Ishikawa (cell line): ENCODE data around the gene FOXC1.

Source experiments
- CEBPB ChIP-seq: IDR thresholded peaks from 2 replicates; pipeline ENCODE4 v1.6.1; 2012
- CREB1 ChIP-seq: IDR thresholded peaks from 2 replicates; pipeline ENCODE4 v1.6.1; 2012; ENCODE audit warnings: low read depth
- EGR1 ChIP-seq: IDR thresholded peaks from 2 replicates; pipeline ENCODE4 v1.6.1; 2012
- EP300 ChIP-seq: IDR thresholded peaks from 2 replicates; pipeline ENCODE4 v1.6.1; 2012; ENCODE audit warnings: borderline replicate concordance
- FOXM1 ChIP-seq: IDR thresholded peaks from 2 replicates; pipeline ENCODE4 v1.6.1; 2012; ENCODE audit warnings: low read depth, borderline replicate concordance
- MAX ChIP-seq: IDR thresholded peaks from 2 replicates; pipeline ENCODE4 v1.6.1; 2012
- NFIC ChIP-seq: IDR thresholded peaks from 2 replicates; pipeline ENCODE4 v1.6.1; 2012
- RAD21 ChIP-seq: IDR thresholded peaks from 2 replicates; pipeline ENCODE4 v1.6.1; 2012; ENCODE audit warnings: low read depth
- REST ChIP-seq: IDR thresholded peaks from 2 replicates; pipeline ENCODE4 v1.6.1; 2012; ENCODE audit warnings: low read depth, mild to moderate bottlenecking
- TAF1 ChIP-seq: IDR thresholded peaks from 2 replicates; pipeline ENCODE4 v1.6.1; 2012; ENCODE audit warnings: low read depth, mild to moderate bottlenecking
- TCF12 ChIP-seq: IDR thresholded peaks from 2 replicates; pipeline ENCODE4 v1.6.1; 2012; ENCODE audit warnings: low read depth
- TEAD4 ChIP-seq: IDR thresholded peaks from 2 replicates; pipeline ENCODE4 v1.6.1; 2012
- USF1 ChIP-seq: IDR thresholded peaks from 2 replicates; pipeline ENCODE4 v1.6.1; 2012
- YY1 ChIP-seq: IDR thresholded peaks from 2 replicates; pipeline ENCODE4 v1.6.1; 2012; ENCODE audit warnings: low read depth
- ZBTB7A ChIP-seq: IDR thresholded peaks from 2 replicates; pipeline ENCODE4 v1.6.1; 2012; ENCODE audit warnings: low read depth

Gene FOXC1

GRCh38 chr6:1622851-1623768 lies 13.4 kb downstream of the FOXC1 start:
- TF ChIP-seq CREB1, result no peak

- TF ChIP-seq REST, result no peak
- no peak for TF ChIP-seq TEAD4
- TF ChIP-seq EGR1, result no peak
- TF ChIP-seq RAD21, result no peak
- no peak for TF ChIP-seq MAX
- TF ChIP-seq CREB1, result no peak
- no peak for TF ChIP-seq TCF12
- TF ChIP-seq CEBPB, result no peak
- TF ChIP-seq TAF1, result no peak
- TF ChIP-seq USF1, result no peak
- TF ChIP-seq YY1, result no peak
- no peak for TF ChIP-seq EP300
- no peak for TF ChIP-seq ZBTB7A
- no peak for TF ChIP-seq FOXM1
- no peak for TF ChIP-seq NFIC
Observed at GRCh38 chr6:1623769-1624057, 14.0 kb downstream of the FOXC1 start.

- TF ChIP-seq YY1 (no peak), TEAD4 (no peak), EP300 (no peak), TCF12 (no peak), CREB1 (no peak), EGR1 (no peak), FOXM1 (no peak), REST (no peak)
Observed at GRCh38 chr6:1624058-1624850, 14.5 kb downstream of the FOXC1 start.

- TF ChIP-seq TEAD4 (no peak), TCF12 (no peak), EGR1 (no peak), EP300 (no peak), RAD21 (no peak), ZBTB7A (no peak), REST (no peak)
Observed at GRCh38 chr6:1624851-1625781, 15.4 kb downstream of the FOXC1 start.
